ENCODE results near the gene GSN. TPM values are rescaled to one million over a fixed set of nuclear protein-coding genes. Genes with fewer than 3 reads are reported as not detected.

The GSN gene
- polyA plus RNA-seq, 3 donors, result 67.4 to 187 (median 95.8) TPM

DNA sequence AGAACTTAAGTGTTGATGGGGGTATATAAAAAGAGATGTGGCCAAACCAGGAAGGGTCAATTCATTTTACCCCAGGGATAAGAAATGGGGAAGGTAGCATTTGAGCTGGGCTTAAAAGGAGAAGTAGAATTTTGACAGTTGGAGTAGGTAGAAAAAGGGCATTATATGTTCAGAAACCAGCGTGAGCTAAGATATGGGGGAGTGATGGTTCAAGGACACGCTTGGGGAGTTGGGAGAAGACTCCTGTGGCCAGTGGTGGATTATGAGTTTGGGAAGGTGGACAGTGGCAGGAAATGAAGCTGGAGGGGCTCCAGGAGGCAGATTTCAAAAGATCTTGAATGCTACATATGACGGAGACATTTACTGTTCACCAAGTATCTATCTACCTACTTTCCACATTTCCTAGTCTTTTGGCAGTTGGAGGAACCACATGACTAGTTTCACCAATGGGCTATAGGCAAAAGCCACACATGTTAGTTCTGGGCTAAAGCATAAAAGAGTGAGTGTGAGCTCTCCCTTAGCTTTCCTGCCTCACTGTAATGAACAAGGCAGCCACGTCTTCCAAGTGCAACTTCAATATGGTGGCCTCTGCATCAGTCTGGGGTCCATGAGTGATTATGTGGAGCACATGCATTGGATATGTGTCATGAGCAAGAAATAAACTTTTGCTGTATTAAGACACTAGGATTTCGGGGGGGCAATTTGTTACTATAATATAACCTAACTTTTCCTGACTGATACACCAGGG is 15.7 kb upstream of the GSN start:
- peaks cover 0 to 3% (median 1%) of the 10 kb centered on the region in 3 donors for H3K27me3 Mint-ChIP-seq (ENCODE audit: low read depth in 3 of 3)
- H3K27me3 ChIP-seq (ENCODE audit: control insufficient read depth in 2 of 2, insufficient read depth in 2 of 2, low read length in 2 of 2), result no peaks in the 10 kb centered on the region
- no peaks in the 10 kb centered on the region for H4K20me1 ChIP-seq (ENCODE audit: insufficient read depth, low read length)
- H3K9ac ChIP-seq (ENCODE audit: insufficient read depth, low read length, poor library complexity, severe bottlenecking), result no peak overlapping the region
- peaks cover 57% of the 10 kb centered on the region for H3K4me1 Mint-ChIP-seq
- H2AFZ ChIP-seq (ENCODE audit: insufficient read depth, low read depth, low read length, poor library complexity, severe bottlenecking), result no peak overlapping the region
- peaks cover 65 to 69% of the 10 kb centered on the region in 2 donors for H3K4me1 ChIP-seq (ENCODE audit: control insufficient read depth in 1 of 2, insufficient read depth in 2 of 2, low read length in 2 of 2)
- H3K4me2 ChIP-seq (replicated peaks; ENCODE audit: extremely low read depth, low read length, poor library complexity, severe bottlenecking), result peak overlapping the region; percentile 26
- H3K36me3 ChIP-seq (replicated peaks in 1 of 2; ENCODE audit: control insufficient read depth in 1 of 2, insufficient read depth in 2 of 2, low read length in 2 of 2), result no peaks in the 10 kb centered on the region
- H3K27ac Mint-ChIP-seq, result peak overlapping the region; percentile 83 to 95 (median 92)
- intact Hi-C loops (cut with micrococcal nuclease), result loop anchor here in 1 of 2 donors (5.0 kb wide), 1 partner anchor 45 kb away; no protein-coding TSS in a partner anchor
- no peaks in the 10 kb centered on the region for H3K79me2 ChIP-seq (ENCODE audit: insufficient read depth, low read length)
- TF ChIP-seq, protein P1, sequence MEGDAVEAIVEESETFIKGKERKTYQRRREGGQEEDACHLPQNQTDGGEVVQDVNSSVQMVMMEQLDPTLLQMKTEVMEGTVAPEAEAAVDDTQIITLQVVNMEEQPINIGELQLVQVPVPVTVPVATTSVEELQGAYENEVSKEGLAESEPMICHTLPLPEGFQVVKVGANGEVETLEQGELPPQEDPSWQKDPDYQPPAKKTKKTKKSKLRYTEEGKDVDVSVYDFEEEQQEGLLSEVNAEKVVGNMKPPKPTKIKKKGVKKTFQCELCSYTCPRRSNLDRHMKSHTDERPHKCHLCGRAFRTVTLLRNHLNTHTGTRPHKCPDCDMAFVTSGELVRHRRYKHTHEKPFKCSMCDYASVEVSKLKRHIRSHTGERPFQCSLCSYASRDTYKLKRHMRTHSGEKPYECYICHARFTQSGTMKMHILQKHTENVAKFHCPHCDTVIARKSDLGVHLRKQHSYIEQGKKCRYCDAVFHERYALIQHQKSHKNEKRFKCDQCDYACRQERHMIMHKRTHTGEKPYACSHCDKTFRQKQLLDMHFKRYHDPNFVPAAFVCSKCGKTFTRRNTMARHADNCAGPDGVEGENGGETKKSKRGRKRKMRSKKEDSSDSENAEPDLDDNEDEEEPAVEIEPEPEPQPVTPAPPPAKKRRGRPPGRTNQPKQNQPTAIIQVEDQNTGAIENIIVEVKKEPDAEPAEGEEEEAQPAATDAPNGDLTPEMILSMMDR (IDR thresholded peaks at IDR 0.05), result no peak
- peak overlapping the region in 1 of 2 donors; percentile 86 for H3K4me3 Mint-ChIP-seq
- peak overlapping the region; percentile 13 to 54 for H3K27ac ChIP-seq (ENCODE audit: low read depth in 1 of 2, low read length in 2 of 2)
- WGBS (ENCODE audit: insufficient coverage), result 9% methylated on average over 2 of the region's 5 CpGs
- no peaks in the 10 kb centered on the region for H3K36me3 Mint-ChIP-seq
- no peaks in the 10 kb centered on the region for H3K9me3 ChIP-seq (replicated peaks in 1 of 2; ENCODE audit: control insufficient read depth in 1 of 2, insufficient read depth in 1 of 2, low read length in 2 of 2)
- peak overlapping the region in 1 of 3 experiments; percentile 7 for H3K4me3 ChIP-seq (replicated peaks in 1 of 3; ENCODE audit: low read depth in 2 of 3, low read length in 3 of 3)
- DNase-seq, result peak in 2 of 3 donors; percentile 63
- H3K9me3 Mint-ChIP-seq, result peaks cover 0 to 3% (median 0%) of the 10 kb centered on the region in 7 donors

DNA sequence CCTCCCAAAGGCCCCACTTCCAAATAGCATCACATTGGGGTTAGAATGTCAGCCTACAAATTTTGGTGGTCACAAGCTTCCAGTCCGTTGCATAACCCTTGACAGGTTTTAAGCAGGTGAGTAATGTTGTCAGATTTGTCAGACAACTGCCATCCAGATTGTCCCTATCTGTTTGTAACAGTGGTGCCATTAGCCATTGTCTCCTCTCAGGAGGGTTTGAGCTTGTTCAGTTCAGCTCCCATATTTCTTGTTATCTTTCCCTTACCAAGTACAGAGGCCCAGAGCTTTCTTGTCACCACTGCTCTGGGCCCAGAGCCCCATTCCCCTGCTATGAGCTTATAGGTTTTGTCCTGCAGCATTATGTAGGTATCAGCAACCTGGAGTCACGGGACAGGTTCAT is 14.8 kb upstream of the GSN start:
- H3K4me2 ChIP-seq (replicated peaks; ENCODE audit: extremely low read depth, low read length, poor library complexity, severe bottlenecking), result peak overlapping the region; percentile 63
- no peaks in the 10 kb centered on the region for H3K36me3 Mint-ChIP-seq
- H3K27me3 ChIP-seq (ENCODE audit: control insufficient read depth in 2 of 2, insufficient read depth in 2 of 2, low read length in 2 of 2), result no peaks in the 10 kb centered on the region
- TF ChIP-seq, protein P1 (IDR thresholded peaks at IDR 0.05), result no peak
- WGBS (ENCODE audit: insufficient coverage), result 100% methylated on average over 1 of the region's 2 CpGs
- peaks cover 1 to 3% (median 1%) of the 10 kb centered on the region in 3 donors for H3K27me3 Mint-ChIP-seq (ENCODE audit: low read depth in 3 of 3)
- no peak for DNase-seq
- no peaks in the 10 kb centered on the region for H4K20me1 ChIP-seq (ENCODE audit: insufficient read depth, low read length)
- peak overlapping the region in 1 of 2 donors; percentile 13 for H3K27ac ChIP-seq (ENCODE audit: low read depth in 1 of 2, low read length in 2 of 2)
- no peak overlapping the region for H2AFZ ChIP-seq (ENCODE audit: insufficient read depth, low read depth, low read length, poor library complexity, severe bottlenecking)
- H3K79me2 ChIP-seq (ENCODE audit: insufficient read depth, low read length), result no peaks in the 10 kb centered on the region
- peaks cover 64 to 69% of the 10 kb centered on the region in 2 donors for H3K4me1 ChIP-seq (ENCODE audit: control insufficient read depth in 1 of 2, insufficient read depth in 2 of 2, low read length in 2 of 2)
- intact Hi-C loops (cut with micrococcal nuclease), result loop anchor here in 1 of 2 donors (5.0 kb wide), 1 partner anchor 46 kb away; no protein-coding TSS in a partner anchor
- no peak overlapping the region for H3K9ac ChIP-seq (ENCODE audit: insufficient read depth, low read length, poor library complexity, severe bottlenecking)
- H3K36me3 ChIP-seq (replicated peaks in 1 of 2; ENCODE audit: control insufficient read depth in 1 of 2, insufficient read depth in 2 of 2, low read length in 2 of 2), result no peaks in the 10 kb centered on the region
- peaks cover 0 to 3% (median 0%) of the 10 kb centered on the region in 7 donors for H3K9me3 Mint-ChIP-seq
- peaks cover 57% of the 10 kb centered on the region for H3K4me1 Mint-ChIP-seq
- H3K27ac Mint-ChIP-seq, result peak overlapping the region in 5 of 7 donors; percentile 81 to 89 (median 86)
- no peak overlapping the region for H3K4me3 Mint-ChIP-seq
- H3K4me3 ChIP-seq (replicated peaks in 1 of 3; ENCODE audit: low read depth in 2 of 3, low read length in 3 of 3), result peak overlapping the region in 1 of 3 experiments; percentile 45
- H3K9me3 ChIP-seq (replicated peaks in 1 of 2; ENCODE audit: control insufficient read depth in 1 of 2, insufficient read depth in 1 of 2, low read length in 2 of 2), result no peaks in the 10 kb centered on the region

All from CD14-positive monocyte (primary cell).